CD4-positive, alpha-beta memory T cell (primary cell): Measurements from ENCODE around the gene SNX21. TPM values are rescaled to one million over a fixed set of nuclear protein-coding genes. Genes with fewer than 3 reads are reported as not detected.

Experiments
- CTCF ChIA-PET: fragments of 350-600 bp; sonication (Branson Sonifier 250); formaldehyde crosslinking; loops from one replicate; lab custom pipeline; 2021; ENCODE audit warnings: inconsistent platforms; ENCODE audit not compliant: partially characterized antibody; lab: Charles Lee
- POLR2A ChIA-PET: fragments of 350-600 bp; sonication (Branson Sonifier 250); formaldehyde crosslinking; loops from one replicate; lab custom pipeline; 2021; ENCODE audit not compliant: partially characterized antibody; lab: Charles Lee
- DNase-seq, 5 donors: peaks; one replicate each; pipeline versions ENCODE4 v3.0.0 to v3.0.0-alpha.2; 2020 to 2022; ENCODE audit warnings: mixed read lengths in 1 of 5
- H3K27ac ChIP-seq: one replicate; pipeline ENCODE4 v1.7.0; 2013; ENCODE audit warnings: low read depth, low read length
- H3K27me3 ChIP-seq: 2 replicates; pipeline ENCODE4 v1.7.0; 2013; ENCODE audit warnings: mild to moderate bottlenecking, low read length, moderate library complexity; ENCODE audit not compliant: insufficient read depth
- H3K36me3 ChIP-seq: 2 replicates; pipeline ENCODE4 v1.7.0; 2013; ENCODE audit warnings: mild to moderate bottlenecking, low read length, moderate library complexity; ENCODE audit not compliant: insufficient read depth
- H3K4me1 ChIP-seq: 2 replicates; pipeline ENCODE4 v1.7.0; 2013; ENCODE audit warnings: mild to moderate bottlenecking, low read length, moderate library complexity; ENCODE audit not compliant: insufficient read depth
- H3K4me3 ChIP-seq, 2 donors: one replicate each; pipeline ENCODE4 v1.7.0; 2013; ENCODE audit warnings: low read length in 2 of 2, mild to moderate bottlenecking in 1 of 2
- H3K9me3 ChIP-seq, 2 donors: one replicate each; pipeline ENCODE4 v1.7.0; 2013; ENCODE audit warnings: low read length in 2 of 2, control low read depth in 1 of 2; ENCODE audit not compliant: control insufficient read depth in 1 of 2
- H3K27ac Mint-ChIP-seq, 7 donors: one replicate each; pipeline ENCODE4 v1.8.0; 2020 to 2021; ENCODE audit warnings: mixed read lengths in 7 of 7, mild to moderate bottlenecking in 6 of 7, inconsistent platforms in 3 of 7, moderate library complexity in 3 of 7
- H3K27me3 Mint-ChIP-seq, 2 donors: one replicate each; pipeline ENCODE4 v1.8.0; 2020 to 2021; ENCODE audit warnings: mixed read lengths in 2 of 2
- H3K36me3 Mint-ChIP-seq, 2 donors: one replicate each; pipeline ENCODE4 v1.8.0; 2020 to 2021; ENCODE audit warnings: mixed read lengths in 2 of 2, inconsistent platforms in 1 of 2, mild to moderate bottlenecking in 1 of 2
- H3K4me1 Mint-ChIP-seq, 4 donors: one replicate each; pipeline ENCODE4 v1.8.0; 2020 to 2021; ENCODE audit warnings: mixed read lengths in 4 of 4, mild to moderate bottlenecking in 1 of 4
- H3K4me3 Mint-ChIP-seq, 8 donors: one replicate each; pipeline ENCODE4 v1.8.0; 2020 to 2021; ENCODE audit warnings: mixed read lengths in 8 of 8, mild to moderate bottlenecking in 7 of 8, moderate library complexity in 6 of 8, inconsistent platforms in 3 of 8
- H3K9me3 Mint-ChIP-seq, 8 donors: one replicate each; pipeline ENCODE4 v1.8.0; 2020 to 2021; ENCODE audit warnings: mixed read lengths in 8 of 8, mild to moderate bottlenecking in 5 of 8, inconsistent platforms in 3 of 8, moderate library complexity in 1 of 8
- intact Hi-C: fragments of 100-400 bp; cut with micrococcal nuclease; formaldehyde crosslinking; loops from one replicate; pipeline ENCODE4 v1.15.1; 2023
- polyA plus RNA-seq, 2 donors: library from polyadenylated mRNA; unstranded; fragments of 300-500 nt; fragmentation: Illumina TruSeq; gene quantifications; one replicate each; pipeline ENCODE4 v1.2.3, GENCODE V29; 2021
- total RNA-seq, 2 experiments: library from RNA; stranded (reverse); gene quantifications; one replicate each; pipeline ENCODE4 v1.2.3, GENCODE V29; 2021

Gene SNX21
- total and polyA plus RNA-seq, 4 experiments from 2014 or later, result 0.20 to 3.5 (median 2.2) TPM

DNA sequence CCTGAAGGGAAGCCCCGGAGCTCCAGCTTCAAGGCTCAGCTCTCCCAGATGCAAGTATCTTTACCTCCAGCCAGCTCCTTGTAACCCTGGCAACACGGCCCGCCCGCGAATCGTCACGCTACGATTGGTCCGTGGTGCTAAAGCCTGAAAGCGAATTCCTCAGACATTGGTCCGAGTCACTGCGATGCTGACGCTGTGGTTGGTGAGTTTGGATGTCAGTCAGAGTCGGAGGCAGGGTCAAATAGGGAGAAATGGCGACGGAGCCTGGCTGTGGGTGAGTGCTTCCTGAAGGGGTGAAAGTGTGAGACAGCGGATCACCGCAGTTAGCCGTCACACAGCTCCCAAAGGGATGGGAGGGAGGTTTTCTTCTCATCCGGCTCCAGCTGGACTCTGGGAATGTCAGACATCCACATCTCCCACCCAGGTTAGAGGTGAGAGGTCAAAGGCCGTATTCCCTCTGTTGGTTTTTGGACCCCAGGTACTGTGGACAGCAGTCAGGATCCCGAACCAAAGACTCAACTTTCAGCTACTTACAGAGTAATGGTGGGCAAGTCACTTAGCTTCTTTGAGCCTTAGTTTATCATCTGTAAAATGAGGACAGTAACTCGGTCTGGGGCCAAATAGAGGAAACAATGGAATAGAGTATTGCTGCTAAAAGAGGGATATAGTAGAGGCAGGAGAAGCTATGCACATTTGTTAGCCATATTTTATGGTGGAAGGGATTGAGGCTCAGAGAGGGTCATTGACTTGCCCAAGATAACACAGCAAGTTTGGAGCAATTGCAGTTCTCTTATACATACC lies 47.6 kb downstream of the SNX21 start, which contains the start of gene ZSWIM1:
Gene ZSWIM1, plus strand, starts transcription at position 240 of the 801 bp plus-strand sequence. CDS start 1,366 bp downstream, outside the sequence.
- intact Hi-C loops, result loop anchor here (1.0 to 2.0 kb wide), 3 partner anchors 24 to 68 kb away; partner anchors contain the start of genes ACOT8, UBE2C and ZSWIM3

DNA sequence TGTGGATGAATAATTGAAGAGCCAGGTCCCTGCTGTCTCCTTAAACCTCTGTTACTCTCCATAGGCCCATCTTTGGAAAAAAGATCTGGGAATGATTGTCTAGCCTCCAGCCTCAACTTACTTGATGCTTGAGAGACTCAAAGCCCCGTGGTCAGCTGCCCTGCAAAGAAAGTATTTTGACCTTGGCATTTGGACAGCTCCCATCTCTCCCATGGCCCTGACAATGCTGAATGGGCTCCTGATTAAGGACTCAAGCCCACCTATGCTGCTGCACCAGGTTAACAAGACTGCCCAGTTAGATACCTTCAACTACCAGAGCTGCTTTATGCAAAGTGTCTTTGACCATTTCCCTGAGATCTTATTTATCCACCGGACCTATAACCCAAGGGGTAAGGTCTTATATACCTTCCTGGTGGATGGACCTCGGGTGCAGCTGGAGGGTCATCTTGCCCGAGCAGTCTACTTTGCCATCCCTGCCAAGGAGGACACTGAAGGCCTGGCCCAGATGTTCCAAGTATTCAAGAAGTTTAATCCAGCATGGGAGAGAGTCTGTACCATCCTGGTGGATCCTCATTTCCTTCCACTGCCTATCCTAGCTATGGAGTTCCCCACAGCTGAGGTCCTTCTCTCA lies 49.0 kb downstream of the SNX21 start:
- H3K36me3 Mint-ChIP-seq, result peaks cover 16 to 28% of the 10 kb centered on the region in 2 donors
- H3K9me3 Mint-ChIP-seq, result no peaks in the 10 kb centered on the region
- H3K9me3 ChIP-seq, result no peaks in the 10 kb centered on the region
- intact Hi-C loops, result no loop called here
- H3K27me3 Mint-ChIP-seq, result no peaks in the 10 kb centered on the region
- POLR2A ChIA-PET, result interaction anchor here (0.8 to 5.6 kb wide), 8 partner anchors 9 to 491 kb away, joined by 3 to 98 read pairs (median 14); partner anchors contain the start of genes ACOT8, CTSA, DNTTIP1 and NEURL2
- peaks cover 17% of the 10 kb centered on the region for H3K36me3 ChIP-seq
- no peak for DNase-seq
- H3K4me3 ChIP-seq, result no peak overlapping the region
- peak overlapping the region in 7 of 8 donors; percentile 50 to 79 (median 58) for H3K4me3 Mint-ChIP-seq
- H3K27me3 ChIP-seq, result no peaks in the 10 kb centered on the region
- H3K27ac Mint-ChIP-seq, result peak overlapping the region; percentile 62 to 83 (median 80)
- CTCF ChIA-PET, result interaction anchor here (1.0 to 2.3 kb wide), 5 partner anchors 7 to 87 kb away, joined by 3 to 18 read pairs (median 5); partner anchors contain the start of genes CTSA and NEURL2
- H3K27ac ChIP-seq, result no peak overlapping the region
- H3K4me1 Mint-ChIP-seq, result peaks cover 30 to 53% (median 37%) of the 10 kb centered on the region in 4 donors
- H3K4me1 ChIP-seq, result peaks cover 44% of the 10 kb centered on the region

More for the DNA sequence above, 47.6 kb downstream of the SNX21 start, which contains the start of gene ZSWIM1:
- DNase-seq, result peak; percentile 97 to 99 (median 97)
- H3K27me3 ChIP-seq, result no peaks in the 10 kb centered on the region
- H3K36me3 ChIP-seq, result peaks cover 17% of the 10 kb centered on the region
- ChIA-PET CTCF (interaction anchor here (0.9 to 2.3 kb wide), 9 partner anchors 9 to 525 kb away, joined by 3 to 18 read pairs (median 5); partner anchors contain the start of genes ACOT8, CTSA, ELMO2 and NEURL2), POLR2A (interaction anchor here (0.6 to 5.6 kb wide), 15 partner anchors 9 to 178 kb away, joined by 3 to 98 read pairs (median 4); partner anchors contain the start of genes ACOT8, CTSA, NEURL2 and PCIF1)
- Mint-ChIP-seq H3K9me3 (no peaks in the 10 kb centered on the region), H3K27ac (peak within 1 kb of the TSS; percentile 83 to 97 (median 95)), H3K4me1 (peaks cover 30 to 47% (median 37%) of the 10 kb centered on the region in 4 donors), H3K27me3 (no peaks in the 10 kb centered on the region), H3K36me3 (peaks cover 21 to 28% of the 10 kb centered on the region in 2 donors), H3K4me3 (peak within 1 kb of the TSS; percentile 82 to 94 (median 90))
- H3K27ac ChIP-seq, result peak within 1 kb of the TSS; percentile 65
- peak within 1 kb of the TSS; percentile 68 to 99 for H3K4me3 ChIP-seq
- H3K4me1 ChIP-seq, result peaks cover 44% of the 10 kb centered on the region
- H3K9me3 ChIP-seq, result no peaks in the 10 kb centered on the region

DNA sequence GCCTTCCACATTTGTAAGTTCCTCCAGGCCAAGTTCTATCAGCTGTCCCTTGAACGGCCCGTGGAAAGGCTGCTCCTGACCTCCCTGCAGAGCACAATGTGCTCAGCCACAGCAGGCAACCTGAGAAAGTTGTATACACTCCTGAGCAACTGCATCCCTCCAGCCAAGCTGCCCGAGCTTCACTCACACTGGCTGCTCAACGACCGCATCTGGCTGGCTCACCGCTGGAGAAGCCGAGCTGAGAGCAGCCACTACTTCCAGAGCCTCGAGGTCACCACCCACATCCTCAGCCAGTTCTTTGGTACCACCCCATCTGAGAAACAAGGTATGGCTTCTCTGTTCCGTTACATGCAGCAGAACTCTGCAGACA lies 49.5 kb downstream of the SNX21 start:
- no peak for DNase-seq
- intact Hi-C loops, result no loop called here
- Histone ChIP-seq H3K4me3 (no peak overlapping the region), H3K27ac (no peak overlapping the region), H3K27me3 (no peaks in the 10 kb centered on the region), H3K4me1 (peaks cover 44% of the 10 kb centered on the region), H3K9me3 (no peaks in the 10 kb centered on the region), H3K36me3 (peaks cover 17% of the 10 kb centered on the region)
- ChIA-PET CTCF (interaction anchor here (1.0 to 1.5 kb wide), 2 partner anchors 9 to 16 kb away, joined by 3 to 4 read pairs; no protein-coding TSS in a partner anchor), POLR2A (interaction anchor here (1.0 to 5.6 kb wide), 6 partner anchors 8 to 491 kb away, joined by 3 to 98 read pairs (median 40); partner anchors contain the start of genes ACOT8, CTSA, NEURL2 and PCIF1)
- peaks cover 16 to 28% of the 10 kb centered on the region in 2 donors for H3K36me3 Mint-ChIP-seq
- peak overlapping the region in 4 of 7 donors; percentile 57 to 83 (median 72) for H3K27ac Mint-ChIP-seq
- peak overlapping the region in 6 of 8 donors; percentile 29 to 50 (median 44) for H3K4me3 Mint-ChIP-seq
- H3K4me1 Mint-ChIP-seq, result peaks cover 30 to 55% (median 37%) of the 10 kb centered on the region in 4 donors
- H3K27me3 Mint-ChIP-seq, result no peaks in the 10 kb centered on the region
- H3K9me3 Mint-ChIP-seq, result no peaks in the 10 kb centered on the region

DNA sequence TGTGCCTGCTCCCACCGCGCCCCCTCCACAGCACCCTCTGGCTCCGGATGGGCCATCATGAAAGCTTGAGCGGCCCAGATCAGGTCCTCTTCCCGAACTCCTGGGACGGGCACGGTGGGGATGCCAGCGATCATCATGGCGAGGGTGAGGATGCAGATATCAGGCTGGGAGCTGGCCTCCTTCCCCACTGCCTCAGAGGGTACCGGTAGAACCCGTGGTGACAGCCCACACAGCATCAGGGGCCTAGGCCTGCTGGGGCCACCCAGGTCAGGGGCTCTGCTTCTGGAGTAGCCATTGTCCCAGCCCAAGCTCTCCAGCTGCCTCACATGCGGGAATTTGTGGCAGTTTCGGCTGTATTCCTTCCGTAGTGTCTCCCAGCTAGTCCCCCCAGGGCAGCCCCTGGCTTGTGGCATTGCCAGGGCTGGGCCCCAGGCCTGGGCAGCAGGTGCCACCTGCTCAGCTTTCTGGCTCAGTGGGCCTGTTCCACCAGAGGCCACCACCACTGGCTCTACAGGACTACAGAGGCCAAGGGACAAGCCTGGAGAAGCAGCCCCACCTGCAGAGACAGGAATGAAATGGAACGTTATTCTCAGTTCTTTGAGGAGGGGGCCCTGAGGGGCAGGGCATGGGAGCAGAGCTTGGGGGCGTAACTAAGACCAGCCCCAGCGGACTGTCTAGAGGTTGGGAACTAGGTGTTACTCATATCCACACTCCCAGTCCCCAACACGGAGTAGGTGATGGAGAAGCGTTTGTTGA lies 53.2 kb downstream of the SNX21 start:
- Histone ChIP-seq H3K4me3 (no peak overlapping the region), H3K9me3 (no peaks in the 10 kb centered on the region), H3K36me3 (peaks cover 17% of the 10 kb centered on the region), H3K4me1 (peaks cover 45% of the 10 kb centered on the region), H3K27me3 (no peaks in the 10 kb centered on the region), H3K27ac (no peak overlapping the region)
- intact Hi-C loops, result no loop called here
- peak overlapping the region in 2 of 7 donors; percentile 30 to 46 for H3K27ac Mint-ChIP-seq
- CTCF ChIA-PET, result no interaction called here
- H3K36me3 Mint-ChIP-seq, result peaks cover 16 to 25% of the 10 kb centered on the region in 2 donors
- POLR2A ChIA-PET, result interaction anchor here (1.0 to 9.9 kb wide), 3 partner anchors 30 to 82 kb away, joined by 3 to 141 read pairs (median 5); partner anchors contain the start of genes ACOT8, PCIF1 and ZSWIM3
- no peak overlapping the region for H3K4me3 Mint-ChIP-seq
- peaks cover 26 to 53% (median 40%) of the 10 kb centered on the region in 4 donors for H3K4me1 Mint-ChIP-seq
- H3K27me3 Mint-ChIP-seq, result no peaks in the 10 kb centered on the region
- H3K9me3 Mint-ChIP-seq, result peaks cover 0 to 3% (median 0%) of the 10 kb centered on the region in 8 donors
- DNase-seq, result no peak

DNA sequence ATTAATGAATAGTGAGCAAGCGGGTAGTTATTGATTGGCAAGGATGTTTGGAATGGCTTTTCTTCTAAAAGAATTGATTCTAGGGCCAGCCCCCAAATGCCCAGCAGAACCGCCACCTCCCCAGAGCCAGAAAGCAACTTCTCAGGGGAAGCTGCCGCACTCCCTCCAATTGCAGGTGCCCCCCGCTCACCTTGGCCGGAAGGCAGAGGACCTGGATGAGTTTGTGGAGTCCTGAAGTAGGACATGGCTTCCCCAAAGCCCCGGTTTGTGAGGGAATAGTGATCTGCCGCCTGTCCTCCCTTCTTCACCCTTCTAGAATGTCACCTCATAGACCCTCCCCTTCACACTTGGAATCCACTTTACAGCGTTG lies 53.7 kb downstream of the SNX21 start, which contains the start of gene SPATA25:
Gene SPATA25, minus strand, starts transcription at position 277 of the 370 bp plus-strand sequence. Its CDS starts 32 bp downstream, at position 245.
- Histone ChIP-seq H3K36me3 (peaks cover 17% of the 10 kb centered on the region), H3K4me3 (no peak within 1 kb of the TSS), H3K27ac (no peak within 1 kb of the TSS), H3K27me3 (no peaks in the 10 kb centered on the region), H3K4me1 (peaks cover 45% of the 10 kb centered on the region), H3K9me3 (no peaks in the 10 kb centered on the region)
- ChIA-PET POLR2A (interaction anchor here (1.4 to 9.9 kb wide), 2 partner anchors 30 to 48 kb away, joined by 5 to 141 read pairs; partner anchors contain the start of genes ACOT8, PCIF1 and ZSWIM3), CTCF (no interaction called here)
- Mint-ChIP-seq H3K4me1 (peaks cover 29 to 54% (median 40%) of the 10 kb centered on the region in 4 donors), H3K36me3 (peaks cover 15 to 27% of the 10 kb centered on the region in 2 donors), H3K27me3 (no peaks in the 10 kb centered on the region), H3K4me3 (peak within 1 kb of the TSS in 2 of 8 donors; percentile 0 to 21), H3K9me3 (peaks cover 0 to 3% (median 0%) of the 10 kb centered on the region in 8 donors), H3K27ac (peak within 1 kb of the TSS in 4 of 7 donors; percentile 30 to 49 (median 46))
- intact Hi-C loops, result no loop called here
- DNase-seq, result no peak

DNA sequence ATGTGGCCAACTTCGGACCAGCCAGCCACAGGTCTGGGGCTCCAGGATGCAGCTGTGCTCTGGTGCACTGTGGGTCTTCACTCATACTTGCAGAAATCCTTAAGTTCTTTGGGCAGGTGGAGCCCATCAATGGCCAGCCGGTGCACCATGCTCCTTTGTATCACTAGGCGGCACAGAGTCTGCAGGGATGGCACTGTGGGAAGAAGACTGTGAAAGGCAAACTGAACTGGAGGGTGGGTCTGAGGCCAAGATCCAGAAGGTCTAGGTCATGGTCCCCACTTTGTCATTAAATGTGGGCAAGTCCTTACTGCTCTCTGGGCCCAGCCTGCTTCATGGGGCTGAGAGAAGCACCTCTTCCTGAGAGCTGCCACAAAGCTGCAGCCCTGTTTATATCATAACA lies 55.1 kb downstream of the SNX21 start:
- no peak for DNase-seq
- peaks cover 0 to 3% (median 0%) of the 10 kb centered on the region in 8 donors for H3K9me3 Mint-ChIP-seq
- H3K4me3 Mint-ChIP-seq, result peak overlapping the region in 2 of 8 donors; percentile 21 to 46
- Histone ChIP-seq H3K4me3 (no peak overlapping the region), H3K9me3 (no peaks in the 10 kb centered on the region), H3K27ac (no peak overlapping the region), H3K36me3 (peaks cover 4% of the 10 kb centered on the region), H3K27me3 (no peaks in the 10 kb centered on the region), H3K4me1 (peaks cover 49% of the 10 kb centered on the region)
- intact Hi-C loops, result no loop called here
- H3K36me3 Mint-ChIP-seq, result peaks cover 4 to 18% of the 10 kb centered on the region in 2 donors
- H3K27ac Mint-ChIP-seq, result peak overlapping the region in 3 of 7 donors; percentile 4 to 90 (median 35)
- H3K27me3 Mint-ChIP-seq, result no peaks in the 10 kb centered on the region
- peaks cover 26 to 55% (median 39%) of the 10 kb centered on the region in 4 donors for H3K4me1 Mint-ChIP-seq
- ChIA-PET CTCF (interaction anchor here (1.2 to 3.3 kb wide), 5 partner anchors 7 to 98 kb away, joined by 3 to 18 read pairs (median 10); partner anchors contain the start of gene ZSWIM1), POLR2A (interaction anchor here (2.7 to 9.9 kb wide), 3 partner anchors 21 to 46 kb away, joined by 11 to 141 read pairs (median 48); partner anchors contain the start of genes ACOT8, PCIF1 and ZSWIM3)
